Hepatocyte (in vitro differentiated cells): Measurements from ENCODE around the gene PDGFA.

ENCODE experiments used
- CTCF ChIP-seq: fragments of 200-600 bp; sonication (generic); IDR thresholded peaks from 2 replicates; pipeline ENCODE4 v1.5.1; 2016; ENCODE audit warnings: antibody characterized with exemption, mild to moderate bottlenecking; ENCODE audit not compliant: poor library complexity
- EZH2 ChIP-seq: fragments of 200-600 bp; sonication (generic); IDR thresholded peaks from 2 replicates; pipeline ENCODE4 v1.6.1; 2016; ENCODE audit warnings: antibody characterized with exemption, mild to moderate bottlenecking, borderline replicate concordance
- EZH2phosphoT487 ChIP-seq: fragments of 200-600 bp; sonication (generic); IDR thresholded peaks from one replicate; pipeline ENCODE4 v1.6.1; 2018; ENCODE audit warnings: antibody characterized with exemption, mild to moderate bottlenecking, low read depth, moderate library complexity; ENCODE audit not compliant: unreplicated experiment, severe bottlenecking

GRCh38 chr7:472640-472957 lies 47.0 kb downstream of the PDGFA start:
- TF ChIP-seq CTCF: no peak
- TF ChIP-seq EZH2phosphoT487: no peak
- no peak for TF ChIP-seq EZH2
